OCI-LY3 (cell line): ENCODE results near the gene TCP11X1.
"Not testable (repeated sequence)": the region's sequence is repeated elsewhere in the genome, so short reads cannot be mapped to it uniquely, and the experiment has no call there.

Experiments used
- EZH2phosphoT487 ChIP-seq: fragments of 200-600 bp; shearing (Covaris generic); IDR thresholded peaks from 2 replicates; pipeline ENCODE4 v1.6.1; 2018; ENCODE audit warnings: antibody characterized with exemption, mixed run types, low read depth
- TF ChIP-seq, protein P1 (sequence below): fragments of 200-600, 300-600 bp; sonication (generic); IDR thresholded peaks from 2 replicates; pipeline ENCODE4 v1.5.1; 2014; ENCODE audit warnings: antibody characterized with exemption, low read length, low read depth

DNA sequence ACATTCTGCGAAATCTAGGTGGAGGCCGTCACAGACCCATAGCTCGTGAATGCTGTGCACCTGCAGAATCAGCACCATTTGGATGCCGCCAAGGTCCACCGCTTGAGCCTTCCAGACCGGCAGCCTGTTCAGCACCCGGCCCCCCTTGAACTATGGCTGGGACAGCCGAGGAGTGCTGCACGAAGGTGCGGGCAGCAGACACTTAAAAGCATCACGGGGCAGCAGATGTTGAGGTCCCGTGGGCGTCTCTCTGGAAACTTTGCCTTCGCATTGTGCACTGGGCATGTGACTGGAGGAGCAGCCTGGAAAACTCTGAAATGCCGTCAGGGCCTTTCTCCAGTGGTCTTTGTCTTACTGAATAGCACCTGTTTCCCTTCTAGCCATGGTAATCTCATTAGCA, 25.2 kb downstream of the TCP11X1 start:
- TF ChIP-seq, protein P1, sequence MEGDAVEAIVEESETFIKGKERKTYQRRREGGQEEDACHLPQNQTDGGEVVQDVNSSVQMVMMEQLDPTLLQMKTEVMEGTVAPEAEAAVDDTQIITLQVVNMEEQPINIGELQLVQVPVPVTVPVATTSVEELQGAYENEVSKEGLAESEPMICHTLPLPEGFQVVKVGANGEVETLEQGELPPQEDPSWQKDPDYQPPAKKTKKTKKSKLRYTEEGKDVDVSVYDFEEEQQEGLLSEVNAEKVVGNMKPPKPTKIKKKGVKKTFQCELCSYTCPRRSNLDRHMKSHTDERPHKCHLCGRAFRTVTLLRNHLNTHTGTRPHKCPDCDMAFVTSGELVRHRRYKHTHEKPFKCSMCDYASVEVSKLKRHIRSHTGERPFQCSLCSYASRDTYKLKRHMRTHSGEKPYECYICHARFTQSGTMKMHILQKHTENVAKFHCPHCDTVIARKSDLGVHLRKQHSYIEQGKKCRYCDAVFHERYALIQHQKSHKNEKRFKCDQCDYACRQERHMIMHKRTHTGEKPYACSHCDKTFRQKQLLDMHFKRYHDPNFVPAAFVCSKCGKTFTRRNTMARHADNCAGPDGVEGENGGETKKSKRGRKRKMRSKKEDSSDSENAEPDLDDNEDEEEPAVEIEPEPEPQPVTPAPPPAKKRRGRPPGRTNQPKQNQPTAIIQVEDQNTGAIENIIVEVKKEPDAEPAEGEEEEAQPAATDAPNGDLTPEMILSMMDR, result not testable (repeated sequence)
- not testable (repeated sequence) for TF ChIP-seq EZH2phosphoT487
